AG20443 (cell line): ENCODE measurements around the gene CACNA1G.
A peak's percentile ranks its signal among the peaks of the same experiment; 100 is the strongest.

Experiments used
- DNase-seq: peaks from one replicate; pipeline ENCODE4 v3.0.0; 2012; ENCODE audit warnings: low spot score, mixed read lengths

The CACNA1G gene

GRCh38 chr17:50588391-50589049 is 28.0 kb downstream of the CACNA1G start:
- DNase-seq: no peak

GRCh38 chr17:50589095-50589705 is 28.7 kb downstream of the CACNA1G start:
- DNase-seq: no peak

GRCh38 chr17:50590946-50591737 is 30.6 kb downstream of the CACNA1G start:
- DNase-seq: no peak

DNA sequence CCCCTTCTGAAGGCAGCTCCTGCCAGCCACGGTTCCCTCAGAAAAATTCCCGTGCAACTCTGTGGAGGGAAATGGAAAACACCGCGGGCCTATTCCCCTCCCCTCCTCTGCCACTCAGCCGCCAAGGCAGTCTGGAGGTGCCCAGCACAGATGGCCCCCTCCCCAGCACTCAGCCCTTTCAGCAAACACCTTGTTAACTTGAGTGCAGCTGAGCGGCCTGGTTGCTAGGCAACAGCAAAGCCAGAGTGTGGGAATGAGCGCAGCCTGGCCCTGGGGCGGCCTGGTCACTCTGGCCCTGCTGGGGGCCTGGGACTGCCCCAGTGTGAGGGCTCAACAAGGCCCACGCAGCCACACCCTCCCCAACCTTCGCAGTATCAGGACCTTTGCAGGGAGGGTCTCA is 32.8 kb downstream of the CACNA1G start:
- DNase-seq: no peak

- DNase-seq: no peak
These were observed 33.8 kb downstream of the CACNA1G start for GRCh38 chr17:50594128-50594823.

DNA sequence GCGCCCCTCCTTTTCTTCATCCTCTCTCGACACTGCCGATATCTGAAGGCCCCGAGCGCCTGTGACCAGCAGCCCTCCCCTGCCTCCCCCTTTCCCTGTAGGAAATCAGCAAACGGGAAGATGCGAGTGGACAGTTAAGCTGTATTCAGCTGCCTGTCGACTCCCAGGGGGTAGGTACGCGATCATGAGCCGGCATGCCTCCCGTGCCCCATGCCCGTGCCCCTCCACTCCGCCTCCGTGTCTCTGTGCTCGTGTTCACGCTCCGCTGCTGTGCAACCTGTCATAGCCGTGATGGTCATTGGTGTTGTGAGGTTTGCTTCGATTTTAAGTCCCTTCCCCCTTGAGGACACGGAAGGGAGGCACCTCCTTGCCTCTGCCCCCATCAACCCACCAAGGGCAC is 34.4 kb downstream of the CACNA1G start:
- DNase-seq: no peak

GRCh38 chr17:50596191-50597037 is 35.9 kb downstream of the CACNA1G start:
- DNase-seq: no peak

DNA sequence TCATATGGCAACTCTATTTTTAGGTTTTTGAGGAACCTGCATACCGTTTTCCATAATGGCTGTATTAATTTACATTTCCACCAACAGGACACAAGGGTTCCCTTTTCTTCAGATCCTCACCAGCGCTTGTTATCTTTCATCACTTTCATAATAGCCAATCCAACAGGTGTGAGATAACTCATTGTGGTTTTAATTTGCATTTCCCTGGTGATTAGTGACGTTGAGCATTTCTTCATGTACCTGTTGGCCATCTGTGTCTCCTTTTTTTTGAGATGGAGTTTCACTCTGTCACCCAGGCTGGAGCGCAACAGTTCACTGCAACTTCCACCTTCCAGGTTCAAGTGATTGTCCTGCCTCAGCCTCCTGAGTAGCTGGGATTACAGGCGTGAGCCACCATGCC is 38.0 kb downstream of the CACNA1G start:
- DNase-seq: no peak

DNA sequence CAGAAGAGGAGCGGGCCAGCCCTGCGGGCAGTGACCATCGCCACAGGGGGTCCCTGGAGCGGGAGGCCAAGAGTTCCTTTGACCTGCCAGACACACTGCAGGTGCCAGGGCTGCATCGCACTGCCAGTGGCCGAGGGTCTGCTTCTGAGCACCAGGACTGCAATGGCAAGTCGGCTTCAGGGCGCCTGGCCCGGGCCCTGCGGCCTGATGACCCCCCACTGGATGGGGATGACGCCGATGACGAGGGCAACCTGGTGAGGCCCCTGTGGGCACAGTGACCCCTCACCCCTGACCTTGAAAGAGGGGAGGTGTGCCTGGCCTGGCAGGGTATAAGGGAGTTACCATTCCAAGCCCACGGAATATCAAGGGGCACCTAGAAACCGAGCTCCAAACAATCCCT is 39.1 kb downstream of the CACNA1G start:
- DNase-seq: no peak

GRCh38 chr17:50601823-50602375 is 41.4 kb downstream of the CACNA1G start:
- DNase-seq: no peak

- no peak for DNase-seq
These were observed 42.3 kb downstream of the CACNA1G start for GRCh38 chr17:50602836-50603235.

DNA sequence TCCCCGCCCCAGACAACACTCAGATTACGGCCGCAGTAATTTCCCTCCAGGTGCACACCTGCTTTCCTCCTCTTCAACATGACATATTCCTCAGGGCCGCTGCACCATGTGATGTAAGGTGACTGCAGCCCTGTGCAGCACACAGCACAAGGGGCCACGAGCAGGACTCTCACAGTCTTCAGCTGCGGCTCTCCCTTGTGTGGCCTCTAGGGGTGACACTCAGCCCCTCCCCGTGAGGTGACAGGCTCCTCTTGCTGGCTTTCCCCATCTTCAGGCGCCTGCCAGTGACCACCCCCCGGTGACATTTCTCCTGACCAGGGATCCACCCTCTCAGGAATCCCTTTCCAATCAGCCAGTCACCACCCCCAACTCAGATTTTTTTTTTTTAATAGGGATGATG is 42.8 kb downstream of the CACNA1G start:
- no peak for DNase-seq

- DNase-seq: peak; percentile 70
These were observed 44.0 kb downstream of the CACNA1G start for GRCh38 chr17:50604513-50604912.

GRCh38 chr17:50605429-50605828 is 44.9 kb downstream of the CACNA1G start:
- no peak for DNase-seq

DNA sequence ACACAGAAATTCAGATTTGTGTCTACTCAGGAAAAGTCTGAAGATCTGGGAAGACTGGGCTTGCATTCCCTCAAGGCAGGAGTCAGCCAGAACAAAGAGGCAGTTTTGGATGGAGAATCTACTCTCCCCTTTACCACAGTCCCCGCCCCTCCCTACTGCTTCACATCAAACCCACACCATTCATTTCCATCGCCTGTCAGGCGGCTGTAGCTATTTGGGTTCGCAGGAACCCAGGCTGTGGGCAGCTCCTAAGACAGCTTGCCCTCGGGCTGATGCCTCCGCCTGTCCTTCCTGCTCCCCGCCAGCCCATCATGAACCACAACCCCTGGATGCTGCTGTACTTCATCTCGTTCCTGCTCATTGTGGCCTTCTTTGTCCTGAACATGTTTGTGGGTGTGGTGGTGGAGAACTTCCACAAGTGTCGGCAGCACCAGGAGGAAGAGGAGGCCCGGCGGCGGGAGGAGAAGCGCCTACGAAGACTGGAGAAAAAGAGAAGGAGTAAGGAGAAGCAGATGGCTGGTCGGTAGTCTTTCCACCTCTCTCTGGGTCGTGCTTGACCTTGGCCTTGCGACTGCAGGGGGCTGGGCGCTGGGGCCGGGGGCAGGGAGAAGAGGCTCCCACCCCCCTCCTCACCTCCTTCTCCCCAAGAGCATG is 47.1 kb downstream of the CACNA1G start:
- no peak for DNase-seq

DNA sequence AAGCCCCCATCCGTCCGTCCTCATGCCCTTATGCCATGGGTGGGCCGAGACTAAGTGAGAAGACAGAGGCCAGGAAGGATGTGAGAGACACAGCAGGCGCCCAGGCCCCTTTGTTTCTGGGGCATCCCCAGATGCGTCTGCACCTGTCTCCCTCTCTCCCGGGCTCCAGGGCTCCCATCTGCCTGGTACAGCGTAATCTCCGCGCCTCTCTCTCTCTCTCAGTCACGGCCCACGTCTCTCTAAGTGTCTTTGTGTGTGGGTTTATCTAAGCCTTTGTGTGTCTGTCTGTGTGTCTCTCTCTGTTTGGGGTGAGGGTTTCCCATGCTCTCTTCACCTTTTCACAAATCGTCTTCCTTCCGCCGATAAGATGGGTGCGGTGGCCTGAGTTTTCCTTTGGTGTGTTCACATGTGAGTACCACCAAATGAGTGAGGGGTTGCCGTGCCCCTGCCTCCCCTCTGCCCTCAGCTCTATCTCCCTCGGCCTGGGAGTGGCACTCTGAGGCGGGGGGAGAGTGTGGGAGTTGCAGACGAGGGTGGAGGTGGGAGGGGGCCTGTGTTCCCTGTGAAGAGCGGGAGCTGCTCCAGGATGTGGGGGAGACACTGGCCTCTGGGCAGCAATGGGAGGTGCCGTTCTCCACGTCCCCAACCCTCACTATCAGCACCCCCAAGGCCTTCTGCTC is 48.3 kb downstream of the CACNA1G start:
- DNase-seq: no peak

DNA sequence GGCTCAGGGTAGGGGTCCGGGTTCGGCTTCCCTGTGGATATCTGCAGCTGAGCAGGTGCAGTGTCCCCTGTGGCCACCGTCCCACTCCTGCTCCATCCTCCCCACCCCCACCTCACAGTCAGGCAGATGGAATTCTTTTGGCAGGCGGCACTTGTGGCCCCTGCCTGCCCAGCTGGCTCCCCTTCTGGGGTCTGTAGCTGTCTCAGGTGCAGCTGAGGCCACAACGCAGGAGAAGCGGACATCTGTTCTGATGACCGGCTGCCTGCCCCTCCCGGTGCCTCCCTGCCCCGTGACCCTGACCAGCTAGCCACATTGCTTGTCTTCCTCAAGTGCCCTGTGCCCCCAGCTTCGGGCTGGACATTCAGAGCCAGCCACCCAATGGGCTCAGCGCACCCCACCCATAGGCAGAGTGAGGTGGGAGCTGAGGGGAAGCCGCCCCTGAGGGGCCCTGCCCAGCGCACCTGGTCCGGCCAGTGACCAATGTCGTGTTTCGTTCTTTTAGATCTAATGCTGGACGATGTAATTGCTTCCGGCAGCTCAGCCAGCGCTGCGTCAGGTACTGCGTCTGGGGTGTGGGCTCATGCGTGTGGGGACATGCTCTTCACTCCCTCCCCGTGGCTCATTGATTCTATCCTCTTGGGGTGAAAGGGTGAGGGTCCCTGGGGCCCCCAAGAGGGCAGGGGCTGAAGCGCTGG is 49.0 kb downstream of the CACNA1G start:
- DNase-seq: no peak

DNA sequence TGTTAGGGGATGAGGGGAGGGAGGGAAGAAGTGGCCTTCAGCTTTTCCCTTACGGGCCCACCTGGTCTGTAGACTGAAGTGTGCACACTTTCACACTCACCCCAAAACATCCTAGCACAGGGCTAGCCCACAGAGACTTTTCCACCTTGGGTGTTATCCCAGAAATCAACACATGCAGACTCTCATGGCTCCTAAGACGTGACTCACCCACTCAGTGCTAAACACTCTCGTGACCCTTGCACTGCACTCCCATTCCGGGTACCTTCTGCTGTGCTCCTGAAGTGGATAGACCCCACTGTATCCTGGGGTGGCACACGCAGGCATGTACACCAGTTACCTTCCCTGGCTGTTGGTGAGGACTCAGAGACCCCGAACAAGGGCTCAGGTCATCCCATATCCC is 51.1 kb downstream of the CACNA1G start:
- no peak for DNase-seq

DNA sequence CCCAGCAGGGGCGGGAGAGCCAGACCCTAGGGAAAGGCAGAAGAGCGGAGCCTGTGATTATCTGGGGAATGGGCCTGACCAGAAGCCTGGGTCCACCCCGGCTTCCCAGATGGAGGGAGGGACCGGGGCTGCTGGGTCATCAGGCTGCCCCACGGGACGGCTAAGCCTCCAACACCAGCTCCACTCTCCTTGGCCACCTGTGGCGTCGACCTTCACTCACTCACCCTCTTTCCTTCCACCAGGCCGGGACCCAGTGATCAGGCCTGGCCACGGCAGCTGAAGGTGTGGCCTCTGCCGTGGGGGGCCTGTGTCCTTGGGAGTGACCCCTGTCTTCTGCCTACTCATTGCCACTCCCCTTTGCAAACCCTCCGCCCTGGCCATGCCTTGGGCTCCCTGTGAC is 51.8 kb downstream of the CACNA1G start:
- no peak for DNase-seq
